Gastrocnemius medialis (tissue), 4 donors: ENCODE results near the gene NUMB. TPM values are rescaled to one million over a fixed set of nuclear protein-coding genes. Genes with fewer than 3 reads are reported as not detected.
A peak's percentile ranks its signal among the peaks of the same experiment; 100 is the strongest.

ENCODE experiments used
- ATAC-seq, 2 donors: fragments of 150-250 bp; one replicate each; pipeline ENCODE4 v1.9.1; 2016
- DNase-seq, 2 donors: peaks; one replicate each; pipeline ENCODE4 v3.0.0-alpha.2; 2019
- H3K27ac ChIP-seq, 4 donors: fragments of 200-600 bp; sonication (generic); 1 replicate in 1 of 4; 2 replicates in 3 of 4; pipeline ENCODE4 v1.5.1; 2016 to 2018; ENCODE audit warnings: mild to moderate bottlenecking in 2 of 4, moderate library complexity in 1 of 4
- H3K27me3 ChIP-seq, 3 donors: fragments of 200-600 bp; sonication (generic) in 2 of 3; 1 replicate in 1 of 3; 2 replicates in 2 of 3; pipeline versions ENCODE4 v1.5.1 to v1.6.0; 2016 to 2019; ENCODE audit warnings: mild to moderate bottlenecking in 1 of 3, moderate library complexity in 1 of 3
- H3K36me3 ChIP-seq, 2 donors: fragments of 200-600 bp; sonication (generic) in 1 of 2; one replicate each; pipeline ENCODE4 v1.5.1; 2017 to 2018
- H3K4me1 ChIP-seq, 2 donors: fragments of 200-600 bp; sonication (generic) in 1 of 2; one replicate each; pipeline ENCODE4 v1.5.1; 2016 to 2017; ENCODE audit warnings: mild to moderate bottlenecking in 2 of 2
- H3K4me3 ChIP-seq, 4 donors: fragments of 200-600 bp; sonication (generic) in 3 of 4; 1 replicate in 1 of 4; 2 replicates in 3 of 4; pipeline ENCODE4 v1.5.1; 2016 to 2019; ENCODE audit warnings: mild to moderate bottlenecking in 2 of 4
- H3K9me3 ChIP-seq, 3 donors: fragments of 200-600 bp; sonication (generic) in 2 of 3; 1 replicate in 1 of 3; 2 replicates in 2 of 3; pipeline ENCODE4 v1.5.1; 2016 to 2019
- POLR2A ChIP-seq, 2 donors: fragments of 450-650 bp; IDR thresholded peaks; one replicate each; pipeline ENCODE4 v1.6.1; 2017; ENCODE audit warnings: antibody characterized with exemption in 2 of 2, mild to moderate bottlenecking in 2 of 2, moderate library complexity in 2 of 2
- in situ Hi-C, 4 donors: fragments of 200-750 bp; cut with MboI; loops; one replicate each; pipeline versions ENCODE4 v1.15.0 to v1.8.0; 2017; ENCODE audit warnings: low sequenced_read_pairs in 4 of 4
- intact Hi-C: fragments of 100-400 bp; cut with DNase I; formaldehyde crosslinking; loops from one replicate; pipeline ENCODE4 v1.15.1; 2023; ENCODE audit warnings: low total_unique reads
- total RNA-seq, 4 donors: library from RNA; depleted of rRNA; stranded (reverse); fragments of >200 nt; gene quantifications; one replicate each; pipeline versions ENCODE4 v1.1.0 to v1.2.3, GENCODE V29; 2016
- TF ChIP-seq, protein P1 (sequence below), 5 experiments: fragments of 450-650 bp in 3 of 5; fragments of 200-600 bp in 2 of 5; sonication (generic) in 2 of 5; IDR thresholded peaks in 4 of 5; conservative IDR thresholded peaks in 1 of 5; 1 replicate in 4 of 5; 2 replicates in 1 of 5; pipeline ENCODE4 v1.5.1; 2016 to 2019; ENCODE audit warnings: antibody characterized with exemption in 5 of 5, mild to moderate bottlenecking in 3 of 5, moderate library complexity in 3 of 5

NUMB gene
- total RNA-seq, 4 donors from 2014 or later: 14.3 to 29.8 (median 23.6) TPM

- ATAC-seq: no peak
- Histone ChIP-seq H3K27me3 (no peaks in the 10 kb centered on the region), H3K27ac (no peak overlapping the region), H3K4me1 (peaks cover 4 to 6% of the 10 kb centered on the region in 2 donors), H3K9me3 (no peaks in the 10 kb centered on the region), H3K4me3 (no peak overlapping the region), H3K36me3 (no peaks in the 10 kb centered on the region)
- no peak for DNase-seq
- TF ChIP-seq POLR2A (IDR thresholded peaks at IDR 0.05): no peak
- TF ChIP-seq, protein P1, sequence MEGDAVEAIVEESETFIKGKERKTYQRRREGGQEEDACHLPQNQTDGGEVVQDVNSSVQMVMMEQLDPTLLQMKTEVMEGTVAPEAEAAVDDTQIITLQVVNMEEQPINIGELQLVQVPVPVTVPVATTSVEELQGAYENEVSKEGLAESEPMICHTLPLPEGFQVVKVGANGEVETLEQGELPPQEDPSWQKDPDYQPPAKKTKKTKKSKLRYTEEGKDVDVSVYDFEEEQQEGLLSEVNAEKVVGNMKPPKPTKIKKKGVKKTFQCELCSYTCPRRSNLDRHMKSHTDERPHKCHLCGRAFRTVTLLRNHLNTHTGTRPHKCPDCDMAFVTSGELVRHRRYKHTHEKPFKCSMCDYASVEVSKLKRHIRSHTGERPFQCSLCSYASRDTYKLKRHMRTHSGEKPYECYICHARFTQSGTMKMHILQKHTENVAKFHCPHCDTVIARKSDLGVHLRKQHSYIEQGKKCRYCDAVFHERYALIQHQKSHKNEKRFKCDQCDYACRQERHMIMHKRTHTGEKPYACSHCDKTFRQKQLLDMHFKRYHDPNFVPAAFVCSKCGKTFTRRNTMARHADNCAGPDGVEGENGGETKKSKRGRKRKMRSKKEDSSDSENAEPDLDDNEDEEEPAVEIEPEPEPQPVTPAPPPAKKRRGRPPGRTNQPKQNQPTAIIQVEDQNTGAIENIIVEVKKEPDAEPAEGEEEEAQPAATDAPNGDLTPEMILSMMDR (IDR thresholded peaks at IDR 0.05 in 4 of 5, conservative IDR thresholded peaks at IDR 0.05 in 1 of 5): no peak
- in situ Hi-C loops: no loop called here
- intact Hi-C loops: no loop called here
Observed at GRCh38 chr14:73307261-73307660, 151.1 kb downstream of the NUMB start.

GRCh38 chr14:73305499-73305898 lies 152.8 kb downstream of the NUMB start:
- Histone ChIP-seq H3K27me3 (no peaks in the 10 kb centered on the region), H3K4me1 (no peaks in the 10 kb centered on the region), H3K36me3 (no peaks in the 10 kb centered on the region), H3K4me3 (no peak overlapping the region), H3K27ac (no peak overlapping the region), H3K9me3 (no peaks in the 10 kb centered on the region)
- in situ Hi-C loops (no loop called here), intact Hi-C loops (no loop called here)
- DNase-seq (no peak), ATAC-seq (no peak)
- no peak for TF ChIP-seq POLR2A (IDR thresholded peaks at IDR 0.05)
- TF ChIP-seq, protein P1 (IDR thresholded peaks at IDR 0.05 in 4 of 5, conservative IDR thresholded peaks at IDR 0.05 in 1 of 5): no peak

- in situ Hi-C loops: loop anchor here (5.0 to 10.0 kb wide), 3 partner anchors 172 to 180 kb away; no protein-coding TSS in a partner anchor
- H3K36me3 ChIP-seq: peaks cover 0 to 16% of the 10 kb centered on the region in 2 donors
Observed at GRCh38 chr14:73295198-73295796, 163.0 kb downstream of the NUMB start.

GRCh38 chr14:73293782-73294781 lies 164.3 kb downstream of the NUMB start:
- Histone ChIP-seq H3K27me3 (no peaks in the 10 kb centered on the region), H3K27ac (no peak overlapping the region), H3K4me3 (no peak overlapping the region), H3K36me3 (peaks cover 0 to 20% of the 10 kb centered on the region in 2 donors), H3K4me1 (no peaks in the 10 kb centered on the region), H3K9me3 (no peaks in the 10 kb centered on the region)
- DNase-seq (no peak), ATAC-seq (no peak)
- intact Hi-C loops: no loop called here
- in situ Hi-C loops: loop anchor here in 1 of 4 donors (10.0 kb wide), 1 partner anchor 181 kb away; no protein-coding TSS in a partner anchor
- TF ChIP-seq, protein P1 (IDR thresholded peaks at IDR 0.05 in 4 of 5, conservative IDR thresholded peaks at IDR 0.05 in 1 of 5): no peak
- TF ChIP-seq POLR2A (IDR thresholded peaks at IDR 0.05): no peak

More at GRCh38 chr14:73295198-73295796, 163.0 kb downstream of the NUMB start:
- TF ChIP-seq POLR2A (IDR thresholded peaks at IDR 0.05): no peak
- TF ChIP-seq, protein P1 (IDR thresholded peaks at IDR 0.05 in 4 of 5, conservative IDR thresholded peaks at IDR 0.05 in 1 of 5): peak; percentile 46 to 67 (median 51)
- ATAC-seq (no peak), DNase-seq (no peak)
- Histone ChIP-seq H3K9me3 (no peaks in the 10 kb centered on the region), H3K27me3 (no peaks in the 10 kb centered on the region), H3K4me1 (no peaks in the 10 kb centered on the region), H3K4me3 (no peak overlapping the region), H3K27ac (no peak overlapping the region)
- intact Hi-C loops: loop anchor here (1.0 kb wide), 1 partner anchor 177 kb away; no protein-coding TSS in a partner anchor
